NCI-H460 (cell line): ENCODE data around the gene CDCA8. TPM values are rescaled to one million over a fixed set of nuclear protein-coding genes. Genes with fewer than 3 reads are reported as not detected.

Source experiments
- DNase-seq: peaks from one replicate; pipeline ENCODE4 v3.0.0-alpha.2; 2016; ENCODE audit warnings: low read depth; ENCODE audit errors: extremely low read depth
- polyA plus RNA-seq: library from polyadenylated mRNA; depleted of rRNA; stranded (reverse); fragments of >200 nt; gene quantifications from 2 replicates; pipeline ENCODE4 v1.2.3, GENCODE V29; 2014; cell fraction: nucleus; rRNA removed
- total RNA-seq: library from RNA; depleted of rRNA; stranded (reverse); fragments of >200 nt; shearing (Covaris generic); gene quantifications from 2 replicates; pipeline ENCODE4 v1.2.3, GENCODE V29; 2014; rRNA removed

Gene CDCA8
- total RNA-seq, result 19.5 and 23.9 TPM in 2 replicates
- 32.1 and 37.7 TPM in 2 replicates for polyA plus RNA-seq

GRCh38 chr1:37692078-37692833, at the start of gene CDCA8:
TSS of gene CDCA8 (plus strand) at chr1:37692516. CDS start at chr1:37692691, 175 bp downstream.
- DNase-seq, result peak; percentile 93

GRCh38 chr1:37647281-37647680, 45.0 kb upstream of the CDCA8 start:
- no peak for DNase-seq

GRCh38 chr1:37650173-37650572, 42.1 kb upstream of the CDCA8 start:
- DNase-seq, result no peak

GRCh38 chr1:37650721-37651120, 41.6 kb upstream of the CDCA8 start:
- no peak for DNase-seq

- no peak for DNase-seq
Measured at GRCh38 chr1:37651803-37652202, 40.5 kb upstream of the CDCA8 start.

GRCh38 chr1:37652976-37653375, 39.3 kb upstream of the CDCA8 start:
- no peak for DNase-seq

- DNase-seq, result no peak
Measured at GRCh38 chr1:37653906-37654305, 38.4 kb upstream of the CDCA8 start.

GRCh38 chr1:37655274-37655673, 37.0 kb upstream of the CDCA8 start:
- DNase-seq, result no peak

- DNase-seq, result no peak
Measured at GRCh38 chr1:37656026-37656425, 36.3 kb upstream of the CDCA8 start.

GRCh38 chr1:37656881-37657280, 35.4 kb upstream of the CDCA8 start:
- no peak for DNase-seq

- DNase-seq, result no peak
Measured at GRCh38 chr1:37657620-37658412, 34.5 kb upstream of the CDCA8 start.

GRCh38 chr1:37658486-37658885, 33.8 kb upstream of the CDCA8 start:
- no peak for DNase-seq

- DNase-seq, result no peak
Measured at GRCh38 chr1:37660664-37661063, 31.7 kb upstream of the CDCA8 start.

GRCh38 chr1:37661401-37661800, 30.9 kb upstream of the CDCA8 start:
- DNase-seq, result no peak

- no peak for DNase-seq
Measured at GRCh38 chr1:37662031-37662755, 30.1 kb upstream of the CDCA8 start.

GRCh38 chr1:37663426-37664000, 28.8 kb upstream of the CDCA8 start:
- DNase-seq, result no peak

- DNase-seq, result no peak
Measured at GRCh38 chr1:37666241-37666867, 26.0 kb upstream of the CDCA8 start.

- no peak for DNase-seq
Measured at GRCh38 chr1:37667023-37667671, 25.2 kb upstream of the CDCA8 start.

GRCh38 chr1:37670133-37670532, 22.2 kb upstream of the CDCA8 start:
- no peak for DNase-seq

- DNase-seq, result no peak
Measured at GRCh38 chr1:37671261-37671660, 21.1 kb upstream of the CDCA8 start.
